Mucosa of descending colon (tissue), 3 donors: Measurements from ENCODE around the gene PHACTR1. TPM values are rescaled to one million over a fixed set of nuclear protein-coding genes. Genes with fewer than 3 reads are reported as not detected.
A peak's percentile ranks its signal among the peaks of the same experiment; 100 is the strongest.
"Not testable (repeated sequence)": the region's sequence is repeated elsewhere in the genome, so short reads cannot be mapped to it uniquely, and the experiment has no call there.

Source experiments
- ATAC-seq: fragments of 200-7000 bp; cut with Tn5 transposase; one replicate; pipeline ENCODE4 v1.9.1; 2020; ENCODE audit warnings: mild to moderate bottlenecking, moderate library complexity
- DNase-seq, 3 donors: peaks; one replicate each; pipeline ENCODE4 v3.0.0-alpha.2; 2020
- H3K36me3 ChIP-seq: fragments of 200-600 bp; one replicate; pipeline ENCODE4 v1.8.0; 2021; ENCODE audit warnings: low read depth, mild to moderate bottlenecking
- H3K4me1 ChIP-seq: fragments of 200-600 bp; one replicate; pipeline ENCODE4 v1.8.0; 2021; ENCODE audit warnings: low read depth, mild to moderate bottlenecking
- H3K4me3 ChIP-seq: fragments of 200-600 bp; one replicate; pipeline ENCODE4 v1.8.0; 2021; ENCODE audit warnings: mild to moderate bottlenecking
- H3K9me3 ChIP-seq: fragments of 200-600 bp; one replicate; pipeline ENCODE4 v1.8.0; 2021; ENCODE audit warnings: mild to moderate bottlenecking
- CTCF ChIP-seq: fragments of 200-600 bp; IDR thresholded peaks from one replicate; pipeline ENCODE4 v1.8.0; 2022; ENCODE audit warnings: antibody characterized with exemption, mild to moderate bottlenecking
- intact Hi-C, 2 donors: fragments of 100-400 bp; cut with DNase I in 1 of 2; cut with micrococcal nuclease in 1 of 2; formaldehyde crosslinking; loops; one replicate each; pipeline versions ENCODE4 v1.11.0 to v1.11.1; 2022; cut with DNase I, micrococcal nuclease
- total RNA-seq, 3 donors: library from RNA; stranded (reverse); fragmentation: NEBNext Ultra II Directional in 2 of 3; extraction: Animal tissue kit (Norgen Biotek cat#: 25700) in 2 of 3; gene quantifications; one replicate each; pipeline versions ENCODE4 v1.2.1 to v1.2.4, GENCODE V29; 2021 to 2023
- donor health status: DM: no; HTN: no; CAD: no; lungs with moderate emphysema.
- donor health status: DM: no; HTN: no; CAD: no.
- donor health status: DM: no; HTN: yes; CAD: no.

PHACTR1 gene
- total RNA-seq, 3 donors from 2014 or later, result 2.7 to 4.7 (median 3.1) TPM

DNA sequence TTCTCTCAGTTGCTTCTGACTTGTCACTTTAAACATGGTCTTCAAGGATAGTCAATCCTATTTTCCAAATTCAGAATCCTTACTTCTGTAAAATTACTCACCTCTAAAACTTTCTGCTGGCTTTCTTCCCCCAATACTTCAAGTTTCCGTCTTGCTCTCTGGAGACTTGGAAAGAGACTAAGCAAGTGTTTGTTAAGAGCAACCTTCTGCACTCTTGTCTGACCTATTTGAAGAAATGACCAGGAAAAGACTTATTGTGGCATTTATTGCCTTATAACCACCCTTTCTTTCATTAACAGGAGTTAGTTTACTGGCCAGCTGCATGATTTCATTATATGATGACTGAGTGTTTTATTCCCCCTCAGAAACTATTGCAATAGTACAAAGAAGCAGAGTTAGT is 430.8 kb downstream of the PHACTR1 start:
- H3K4me3 ChIP-seq, result no peak overlapping the region
- no peaks in the 10 kb centered on the region for H3K4me1 ChIP-seq
- DNase-seq (no peak), ATAC-seq (no peak)
- no peaks in the 10 kb centered on the region for H3K9me3 ChIP-seq
- intact Hi-C loops, result no loop called here
- H3K36me3 ChIP-seq, result no peaks in the 10 kb centered on the region
- no peak for TF ChIP-seq CTCF

DNA sequence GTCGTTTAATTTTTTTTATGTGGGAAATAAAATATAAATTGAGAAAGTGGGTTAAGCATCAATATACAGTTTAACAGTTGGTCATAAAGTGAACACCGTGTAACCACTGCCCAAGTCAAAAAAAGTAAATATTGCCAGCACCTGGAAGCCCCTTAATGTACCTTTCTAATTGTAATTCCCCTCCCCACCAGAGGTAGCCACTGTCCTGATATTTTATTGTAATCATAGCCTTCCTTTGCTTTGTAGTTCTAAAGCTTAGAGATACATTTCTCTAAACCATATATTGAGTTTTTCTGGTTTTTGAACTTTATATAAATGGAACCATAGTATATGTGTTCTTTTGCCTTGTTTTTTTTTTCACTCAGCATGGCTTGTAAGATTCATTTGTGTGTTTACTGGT is 431.2 kb downstream of the PHACTR1 start:
- TF ChIP-seq CTCF, result no peak
- ATAC-seq (no peak), DNase-seq (no peak)
- no peaks in the 10 kb centered on the region for H3K36me3 ChIP-seq
- intact Hi-C loops, result no loop called here
- H3K9me3 ChIP-seq, result no peaks in the 10 kb centered on the region
- H3K4me3 ChIP-seq, result no peak overlapping the region
- H3K4me1 ChIP-seq, result no peaks in the 10 kb centered on the region

- DNase-seq (no peak), ATAC-seq (no peak)
- H3K9me3 ChIP-seq, result no peaks in the 10 kb centered on the region
- intact Hi-C loops, result no loop called here
- no peaks in the 10 kb centered on the region for H3K4me1 ChIP-seq
- no peak for TF ChIP-seq CTCF
- no peak overlapping the region for H3K4me3 ChIP-seq
- H3K36me3 ChIP-seq, result no peaks in the 10 kb centered on the region
These were observed 436.2 kb downstream of the PHACTR1 start for GRCh38 chr6:13152764-13153163.

- intact Hi-C loops, result no loop called here
These were observed 439.8 kb downstream of the PHACTR1 start for GRCh38 chr6:13156381-13156780.

DNA sequence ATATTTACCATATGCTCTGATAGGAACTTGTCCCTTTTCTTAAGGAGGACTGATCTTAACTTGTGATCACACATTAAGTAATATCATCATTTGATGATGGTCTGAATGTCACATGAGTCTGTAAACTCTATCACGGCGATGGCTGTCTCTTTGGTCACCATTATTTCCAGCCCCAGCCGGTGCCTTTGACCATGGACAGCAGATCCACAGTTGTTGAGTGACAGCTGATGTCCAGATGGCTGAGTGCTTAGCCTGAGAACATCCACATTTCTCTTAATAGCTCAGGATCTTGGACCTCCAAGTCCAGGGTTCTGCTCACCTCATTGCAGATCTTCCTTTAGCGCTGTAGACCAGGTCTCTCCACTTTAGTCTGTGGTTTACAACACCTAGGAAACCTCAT is 440.7 kb downstream of the PHACTR1 start:
- no peak overlapping the region for H3K4me3 ChIP-seq
- no peaks in the 10 kb centered on the region for H3K36me3 ChIP-seq
- intact Hi-C loops, result no loop called here
- TF ChIP-seq CTCF, result no peak
- ATAC-seq (no peak), DNase-seq (no peak)
- H3K9me3 ChIP-seq, result no peaks in the 10 kb centered on the region
- H3K4me1 ChIP-seq, result no peaks in the 10 kb centered on the region

More at GRCh38 chr6:13156381-13156780, 439.8 kb downstream of the PHACTR1 start:
- DNase-seq, result no peak
- Histone ChIP-seq H3K9me3 (no peaks in the 10 kb centered on the region), H3K4me1 (no peaks in the 10 kb centered on the region), H3K4me3 (no peak overlapping the region), H3K36me3 (no peaks in the 10 kb centered on the region)
- no peak for TF ChIP-seq CTCF
- ATAC-seq, result no peak

DNA sequence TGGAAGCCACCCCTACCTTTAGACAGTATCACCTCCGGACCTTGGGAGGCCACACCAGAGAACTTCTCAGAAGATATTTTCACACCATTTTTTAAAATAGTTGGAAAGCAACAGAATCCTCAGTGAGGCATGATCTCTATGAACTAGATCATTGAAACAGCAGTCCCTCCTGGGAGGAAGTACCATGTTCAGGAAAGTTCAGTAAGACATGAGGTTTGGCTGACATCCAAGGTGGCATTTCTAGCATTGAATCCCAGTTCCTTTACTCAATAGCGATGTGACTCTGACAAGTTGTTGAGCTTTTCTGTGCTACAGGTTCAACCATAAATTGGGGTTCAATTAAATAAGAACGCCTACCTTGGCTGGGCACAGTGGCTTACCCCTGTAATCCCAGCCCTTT is 442.7 kb downstream of the PHACTR1 start:
- Histone ChIP-seq H3K4me3 (no peak overlapping the region), H3K4me1 (no peaks in the 10 kb centered on the region), H3K9me3 (no peaks in the 10 kb centered on the region), H3K36me3 (no peaks in the 10 kb centered on the region)
- TF ChIP-seq CTCF, result no peak
- peak in 1 of 3 donors; percentile 19 for DNase-seq
- ATAC-seq, result no peak
- intact Hi-C loops, result no loop called here

DNA sequence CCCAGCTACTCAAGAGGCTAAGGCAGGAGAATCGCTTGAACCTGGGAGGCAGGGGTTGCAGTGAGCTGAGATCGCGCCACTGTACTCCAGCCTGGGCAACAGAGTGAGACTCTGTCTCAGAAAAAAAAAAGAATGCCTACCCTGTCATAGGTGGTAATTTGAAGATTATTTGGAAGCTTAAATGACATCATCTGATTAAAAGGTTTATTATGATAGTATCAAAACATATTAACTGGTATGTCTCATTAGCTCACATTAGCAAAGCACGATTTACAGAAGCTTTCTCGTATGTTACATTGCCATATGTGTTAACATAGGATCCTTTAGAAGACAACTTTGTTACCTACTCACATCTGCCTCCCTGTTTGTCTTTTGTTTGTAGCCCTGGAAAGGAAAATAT is 443.3 kb downstream of the PHACTR1 start:
- H3K9me3 ChIP-seq, ATAC-seq, H3K4me1 ChIP-seq, H3K4me3 ChIP-seq, DNase-seq, H3K36me3 ChIP-seq, intact Hi-C loops: not testable (repeated sequence)
